HepG2 (cell line): Measurements from ENCODE around the gene NTF3. TPM values are rescaled to one million over a fixed set of nuclear protein-coding genes. Genes with fewer than 3 reads are reported as not detected.
A peak's percentile ranks its signal among the peaks of the same experiment; 100 is the strongest.

ENCODE experiments used
- ATAC-seq: fragments of 200-7000 bp; cut with Tn5 transposase; 3 replicates; pipeline ENCODE4 v1.9.1; 2020; ENCODE audit warnings: mild to moderate bottlenecking, moderate library complexity
- BruUV-seq: library from RNA; stranded (reverse); fragments of 400-500 nt; replicated peaks from 2 replicates; lab custom pipeline; 2021; lab: Mats Ljungman, UMichigan
- CTCF ChIA-PET: fragments of 300-600 bp; formaldehyde crosslinking; extraction: SDS; loops from one replicate; lab custom pipeline; 2021; ENCODE audit warnings: low total read pairs, inconsistent platforms, low intra/inter-chr PET ratio; lab: Yijun Ruan, JAX
- POLR2A ChIA-PET: fragments of 350-600 bp; sonication (Branson Sonifier 250); formaldehyde crosslinking; loops from one replicate; lab custom pipeline; 2020; ENCODE audit warnings: antibody characterized with exemption, inconsistent platforms; lab: Yijun Ruan, JAX
- DNase-seq: peaks from one replicate; pipeline ENCODE4 v3.0.0-alpha.2; 2015; ENCODE audit warnings: low spot score
- FAIRE-seq: peaks from 3 replicates; lab custom pipeline; 2011; peaks lifted over from hg19 to GRCh38; lab: Jason Lieb, UNC
- H2AFZ ChIP-seq: one replicate; pipeline ENCODE4 v1.6.1; 2011; ENCODE audit warnings: low read length, inconsistent platforms
- H3K27ac ChIP-seq: fragments of 300-600 bp; 3 replicates; pipeline ENCODE4 v1.8.0; 2011; ENCODE audit warnings: mixed run types, mild to moderate bottlenecking, mixed read lengths, low read length, inconsistent platforms; ENCODE audit not compliant: insufficient read depth; ENCODE audit errors: extremely low read length
- H3K27me3 ChIP-seq, 2 experiments: fragments of 200-600 bp in 1 of 2; 2 replicates in 1 of 2; 3 replicates in 1 of 2; pipeline versions ENCODE4 v1.6.0 to v1.8.0; 2011; ENCODE audit warnings: low read length in 2 of 2, mild to moderate bottlenecking in 2 of 2, moderate library complexity in 2 of 2, inconsistent platforms in 1 of 2; ENCODE audit not compliant: insufficient read depth in 2 of 2, control insufficient read depth in 1 of 2
- H3K36me3 ChIP-seq, 2 experiments: fragments of 200-600 bp in 1 of 2; replicated peaks in 1 of 2; 2 replicates in 1 of 2; 3 replicates in 1 of 2; pipeline versions ENCODE4 v1.5.1 to v1.8.0; 2011; ENCODE audit warnings: low read length in 2 of 2, inconsistent platforms in 1 of 2; ENCODE audit not compliant: insufficient read depth in 2 of 2, control insufficient read depth in 1 of 2
- H3K4me1 ChIP-seq: 2 replicates; pipeline ENCODE4 v1.5.1; 2012; ENCODE audit warnings: low read length, inconsistent platforms; ENCODE audit not compliant: insufficient read depth
- H3K4me2 ChIP-seq: 2 replicates; pipeline ENCODE4 v1.6.0; 2011; ENCODE audit warnings: low read depth, low read length, inconsistent platforms
- H3K4me3 ChIP-seq, 3 experiments: fragments of 200-600 bp in 1 of 3; sonication (generic), shearing (Covaris generic) in 1 of 3; replicated peaks in 1 of 3; 2 replicates each; pipeline ENCODE4 v1.5.1; 2011 to 2016; ENCODE audit warnings: low read length in 3 of 3, inconsistent platforms in 2 of 3, low read depth in 2 of 3, mild to moderate bottlenecking in 2 of 3, control low read depth in 1 of 3, mixed read lengths in 1 of 3; ENCODE audit not compliant: insufficient read depth in 1 of 3
- H3K79me2 ChIP-seq: one replicate; pipeline ENCODE4 v1.6.1; 2011; ENCODE audit warnings: low read length, inconsistent platforms; ENCODE audit not compliant: insufficient read depth
- H3K9ac ChIP-seq: 2 replicates; pipeline ENCODE4 v1.6.0; 2011; ENCODE audit warnings: mild to moderate bottlenecking, low read depth, low read length, inconsistent platforms; ENCODE audit not compliant: insufficient read depth
- H3K9me3 ChIP-seq: 2 replicates; pipeline ENCODE4 v1.5.1; 2012; ENCODE audit warnings: mild to moderate bottlenecking, low read length
- H4K20me1 ChIP-seq: 2 replicates; pipeline ENCODE4 v1.6.0; 2011; ENCODE audit warnings: inconsistent platforms, mild to moderate bottlenecking, low read length, moderate library complexity; ENCODE audit not compliant: insufficient read depth
- CBX1 ChIP-seq: IDR thresholded peaks from one replicate; pipeline ENCODE4 v1.6.1; 2016; ENCODE audit warnings: antibody characterized with exemption, low read depth
- FOXP1 ChIP-seq, 2 experiments: fragments of 450-650 bp in 1 of 2; IDR thresholded peaks; 2 replicates each; pipeline ENCODE4 v1.6.1; 2017 to 2018; ENCODE audit warnings: antibody characterized with exemption in 1 of 2
- KLF9 ChIP-seq: IDR thresholded peaks from 2 replicates; pipeline ENCODE4 v1.6.1; 2016; ENCODE audit warnings: low read depth
- MIER3 ChIP-seq: IDR thresholded peaks from 2 replicates; pipeline ENCODE4 v1.6.1; 2016; ENCODE audit warnings: missing compliant biosample characterization, borderline replicate concordance
- NCOA2 ChIP-seq: sonication (generic); formaldehyde crosslinking; IDR thresholded peaks from 2 replicates; pipeline ENCODE4 v1.8.0; 2022; ENCODE audit warnings: inconsistent platforms
- PAX8 ChIP-seq: sonication (generic); formaldehyde crosslinking; IDR thresholded peaks from 2 replicates; pipeline ENCODE4 v1.8.0; 2022; ENCODE audit warnings: mild to moderate bottlenecking, missing genetic modification reagents, borderline replicate concordance
- SRSF9 ChIP-seq: fragments of 200-400 bp; formaldehyde crosslinking; IDR thresholded peaks from 2 replicates; pipeline ENCODE4 v1.6.1; 2018; ENCODE audit warnings: borderline replicate concordance, mild to moderate bottlenecking, low read depth, low read length; ENCODE audit not compliant: insufficient read depth, poor library complexity, severe bottlenecking
- STAG1 ChIP-seq: sonication (generic); formaldehyde crosslinking; IDR thresholded peaks from 2 replicates; pipeline ENCODE4 v1.4.0; 2020; ENCODE audit warnings: missing genetic modification reagents
- TAF15 ChIP-seq: fragments of 200-400 bp; formaldehyde crosslinking; IDR thresholded peaks from one replicate; pipeline ENCODE4 v1.6.1; 2018; ENCODE audit warnings: mild to moderate bottlenecking, low read depth, low read length; ENCODE audit not compliant: poor library complexity, severe bottlenecking
- TCF7 ChIP-seq: sonication (generic); IDR thresholded peaks from 2 replicates; pipeline ENCODE4 v1.6.1; 2016; ENCODE audit warnings: antibody characterized with exemption, low read depth
- U2AF2 ChIP-seq: fragments of 200-400 bp; formaldehyde crosslinking; IDR thresholded peaks from 2 replicates; pipeline ENCODE4 v1.6.1; 2017; ENCODE audit warnings: low read depth, mild to moderate bottlenecking, low read length
- ZNF207 ChIP-seq: fragments of 450-650 bp; IDR thresholded peaks from 2 replicates; pipeline ENCODE4 v1.6.1; 2016; ENCODE audit warnings: antibody characterized with exemption, borderline replicate concordance
- ZNF235 ChIP-seq: sonication (generic); formaldehyde crosslinking; IDR thresholded peaks from 2 replicates; pipeline ENCODE4 v1.8.1; 2023; ENCODE audit warnings: mild to moderate bottlenecking, missing genetic modification reagents, borderline replicate concordance
- ZNF383 ChIP-seq: sonication (generic); formaldehyde crosslinking; IDR thresholded peaks from 2 replicates; pipeline ENCODE4 v1.4.0; 2020; ENCODE audit warnings: missing genetic modification reagents, mild to moderate bottlenecking, borderline replicate concordance
- ZNF556 ChIP-seq: sonication (generic); formaldehyde crosslinking; IDR thresholded peaks from 2 replicates; pipeline ENCODE4 v1.4.0; 2020; ENCODE audit warnings: mild to moderate bottlenecking, missing genetic modification reagents, borderline replicate concordance
- ZNF841 ChIP-seq: sonication (generic); formaldehyde crosslinking; IDR thresholded peaks from 2 replicates; pipeline ENCODE4 v1.8.1; 2023; ENCODE audit warnings: missing genetic modification reagents, borderline replicate concordance
- ZNF878 ChIP-seq: sonication (generic); formaldehyde crosslinking; IDR thresholded peaks from 2 replicates; pipeline ENCODE4 v1.8.1; 2023; ENCODE audit warnings: mild to moderate bottlenecking, missing genetic modification reagents, moderate library complexity
- ZSCAN12 ChIP-seq: sonication (generic); formaldehyde crosslinking; IDR thresholded peaks from 2 replicates; pipeline ENCODE4 v1.9.0; 2021; ENCODE audit warnings: mild to moderate bottlenecking, missing genetic modification reagents
- WGBS: methylation state at CpG from one replicate; pipeline ENCODE4 v1.1.6; 2017; ENCODE audit warnings: low lambda C conversion rate; 5-methylcytosine and 5-hydroxymethylcytosine counted together
- in situ Hi-C: cut with HindIII; loops from 2 replicates; pipeline ENCODE4 v1.10.0; 2017; ENCODE audit warnings: low pct_unique_long_range_greater_than_20kb; ENCODE audit not compliant: extremely low pct_ligation_motif_present
- intact Hi-C: fragments of 100-400 bp; cut with micrococcal nuclease; formaldehyde crosslinking; loops from one replicate; pipeline ENCODE4 v1.10.0; 2022; ENCODE audit not compliant: unreplicated experiment
- polyA plus RNA-seq, 8 experiments: library from polyadenylated mRNA; depleted of rRNA in 3 of 8; stranded (reverse) in 7 of 8; unstranded in 1 of 8; fragments of >200 nt; fragmentation: Illumina TruSeq in 4 of 8; extraction: Trizol in 4 of 8; gene quantifications; 2 replicates each; pipeline versions ENCODE4 v1.2.1 to v1.2.3, GENCODE V29; 2011 to 2016; ENCODE audit warnings: low read depth in 4 of 8, missing spikeins in 1 of 8, mixed read lengths in 1 of 8; ENCODE audit not compliant: insufficient read depth in 1 of 8
- total RNA-seq, 5 experiments: library from RNA; depleted of rRNA; stranded (reverse); fragments of >200 nt; fragmentation: Illumina TruSeq; extraction: Trizol; gene quantifications; 2 replicates each; pipeline ENCODE4 v1.2.3, GENCODE V29; 2016; ENCODE audit warnings: low read depth in 1 of 5
- TF ChIP-seq, protein P1 (sequence below): sonication (generic); formaldehyde crosslinking; IDR thresholded peaks from 2 replicates; pipeline ENCODE4 v1.8.0; 2022; ENCODE audit warnings: missing genetic modification reagents, low read depth, mild to moderate bottlenecking, borderline replicate concordance
- TF ChIP-seq, protein P2 (sequence below): fragments of 450-650 bp; IDR thresholded peaks from 2 replicates; pipeline ENCODE4 v1.6.1; 2016

NTF3 gene
- total and polyA plus RNA-seq, 2 of the 13 experiments (the other 11 are each of a cell fraction or from before 2014, with no cell fraction given) = not detected

DNA sequence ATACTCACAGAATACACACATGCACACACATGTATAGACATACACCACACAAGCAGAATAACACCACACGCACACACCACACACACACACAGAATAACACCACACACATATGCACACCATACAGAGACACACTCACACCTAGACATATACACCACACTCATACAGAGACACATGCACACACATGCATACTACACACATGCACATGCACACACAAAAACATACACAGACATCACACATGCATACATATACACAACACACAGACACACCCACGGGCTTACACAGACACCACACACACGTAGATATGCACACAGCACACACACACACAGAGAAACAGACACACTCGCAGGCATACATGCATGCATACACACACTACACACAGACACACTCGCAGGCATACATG lies 49.7 kb downstream of the NTF3 start:
- POLR2A ChIA-PET = no interaction called here
- in situ Hi-C loops = no loop called here

DNA sequence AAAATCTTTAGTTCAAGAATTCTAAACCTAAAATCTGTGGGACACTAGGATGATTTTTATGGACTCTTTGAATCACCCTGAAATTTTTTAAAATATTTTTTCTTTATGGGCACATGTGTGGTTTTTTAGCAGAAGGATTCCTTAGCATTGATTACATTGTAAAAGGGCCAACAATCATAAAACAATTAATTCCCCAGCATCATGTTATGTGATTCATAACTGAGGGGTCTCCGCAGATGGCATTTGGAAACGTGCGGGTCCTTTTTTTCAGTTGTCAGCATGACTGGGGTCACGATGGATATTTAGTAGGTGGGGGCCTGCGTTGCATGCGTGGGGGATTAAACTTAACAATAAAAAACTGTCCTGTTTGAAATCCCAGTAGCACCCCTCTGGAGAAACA lies 52.5 kb downstream of the NTF3 start:
- CTCF ChIA-PET = no interaction called here
- Histone ChIP-seq H3K4me2 (no peak overlapping the region), H3K9ac (no peak overlapping the region), H4K20me1 (no peaks in the 10 kb centered on the region), H3K4me1 (no peaks in the 10 kb centered on the region), H3K27ac (no peak overlapping the region), H3K79me2 (no peaks in the 10 kb centered on the region), H3K36me3 (no peaks in the 10 kb centered on the region), H3K4me3 (no peak overlapping the region), H3K9me3 (no peaks in the 10 kb centered on the region), H2AFZ (no peak overlapping the region), H3K27me3 (peaks cover 0 to 4% of the 10 kb centered on the region in 2 experiments; a peak in 2 of 5 replicates)
- FAIRE-seq = no peak
- intact Hi-C loops (no loop called here), in situ Hi-C loops (no loop called here)
- BruUV-seq = no TSS peak
- ATAC-seq = no peak
- no peak for DNase-seq
- 37% methylated on average over 6 of the region's 6 CpGs for WGBS
- POLR2A ChIA-PET = no interaction called here
- TF ChIP-seq TAF15 = no peak
- no peak for TF ChIP-seq NCOA2 (CRISPR knock-in tag)
- TF ChIP-seq ZNF841 (CRISPR knock-in tag) = no peak
- no peak for TF ChIP-seq KLF9 (CRISPR knock-in tag)
- no peak for TF ChIP-seq TCF7
- no peak for TF ChIP-seq PAX8 (CRISPR knock-in tag)
- no peak for TF ChIP-seq ZNF383
- no peak for TF ChIP-seq ZSCAN12 (CRISPR knock-in tag)
- TF ChIP-seq SRSF9 = no peak
- no peak for TF ChIP-seq CBX1
- no peak for TF ChIP-seq STAG1 (CRISPR knock-in tag)
- no peak for TF ChIP-seq ZNF235 (CRISPR knock-in tag)
- no peak for TF ChIP-seq ZNF556
- TF ChIP-seq, protein P1, sequence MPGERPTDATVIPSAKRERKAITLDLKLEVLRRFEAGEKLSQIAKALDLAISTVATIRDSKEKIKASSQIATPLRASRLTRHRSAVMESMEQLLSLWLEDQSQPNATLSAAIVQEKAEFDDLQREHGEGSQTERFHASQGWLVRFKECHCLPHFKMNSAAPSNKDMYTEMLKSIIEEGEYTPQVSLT = no peak
- TF ChIP-seq MIER3 (CRISPR knock-in tag) = no peak

More for the DNA sequence above, 49.7 kb downstream of the NTF3 start:
- Histone ChIP-seq H3K79me2 (no peaks in the 10 kb centered on the region), H3K9me3 (no peaks in the 10 kb centered on the region), H3K4me3 (no peak overlapping the region), H2AFZ (no peak overlapping the region), H3K9ac (no peak overlapping the region)
- CTCF ChIA-PET = no interaction called here
- no peak for DNase-seq
- intact Hi-C loops = no loop called here
- TF ChIP-seq U2AF2 = no peak
- peak; percentile 87 for TF ChIP-seq ZNF207
- no peak for TF ChIP-seq ZNF878 (CRISPR knock-in tag)
- peak; percentile 39; the same call in 1 of the 2 replicates for TF ChIP-seq FOXP1 (IDR thresholded peaks at IDR 0.05)
- TF ChIP-seq FOXP1 (CRISPR knock-in tag; IDR thresholded peaks at IDR 0.05) = no peak
- TF ChIP-seq, protein P2, sequence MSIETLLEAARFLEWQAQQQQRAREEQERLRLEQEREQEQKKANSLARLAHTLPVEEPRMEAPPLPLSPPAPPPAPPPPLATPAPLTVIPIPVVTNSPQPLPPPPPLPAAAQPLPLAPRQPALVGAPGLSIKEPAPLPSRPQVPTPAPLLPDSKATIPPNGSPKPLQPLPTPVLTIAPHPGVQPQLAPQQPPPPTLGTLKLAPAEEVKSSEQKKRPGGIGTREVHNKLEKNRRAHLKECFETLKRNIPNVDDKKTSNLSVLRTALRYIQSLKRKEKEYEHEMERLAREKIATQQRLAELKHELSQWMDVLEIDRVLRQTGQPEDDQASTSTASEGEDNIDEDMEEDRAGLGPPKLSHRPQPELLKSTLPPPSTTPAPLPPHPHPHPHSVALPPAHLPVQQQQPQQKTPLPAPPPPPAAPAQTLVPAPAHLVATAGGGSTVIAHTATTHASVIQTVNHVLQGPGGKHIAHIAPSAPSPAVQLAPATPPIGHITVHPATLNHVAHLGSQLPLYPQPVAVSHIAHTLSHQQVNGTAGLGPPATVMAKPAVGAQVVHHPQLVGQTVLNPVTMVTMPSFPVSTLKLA = peak; percentile 94
- TF ChIP-seq, all 625 proteins: peak for 3
- no TSS peak for BruUV-seq
- FAIRE-seq = no peak
- 30% methylated on average over 4 of the region's 5 CpGs for WGBS
- ATAC-seq = no peak
- Histone ChIP-seq H4K20me1 (no peaks in the 10 kb centered on the region), H3K27me3 (peaks cover 0 to 4% of the 10 kb centered on the region in 2 experiments; a peak in 1 of 5 replicates), H3K4me2 (no peak overlapping the region), H3K36me3 (no peaks in the 10 kb centered on the region), H3K4me1 (no peaks in the 10 kb centered on the region), H3K27ac (no peak overlapping the region)
